Transverse colon (tissue), 3 donors: Measurements from ENCODE around the gene ANKRD33B.

ENCODE experiments used
- POLR2A ChIP-seq: fragments of 450-650 bp; IDR thresholded peaks from one replicate; pipeline ENCODE4 v1.6.1; 2016; ENCODE audit warnings: antibody characterized with exemption, mild to moderate bottlenecking, moderate library complexity
- POLR2AphosphoS5 ChIP-seq, 3 donors: sonication (generic); formaldehyde crosslinking; IDR thresholded peaks; one replicate each; pipeline ENCODE4 v1.6.1; 2016; ENCODE audit warnings: antibody characterized with exemption in 3 of 3

- TF ChIP-seq POLR2AphosphoS5 (IDR thresholded peaks at IDR 0.05) (no peak), POLR2A (no peak)
Measured at GRCh38 chr5:10595293-10595671, 31.4 kb downstream of the ANKRD33B start.
